Retinal pigment epithelial cell (primary cell): ENCODE data around the gene FBN2.
"Not testable (repeated sequence)": the region's sequence is repeated elsewhere in the genome, so short reads cannot be mapped to it uniquely, and the experiment has no call there.

ENCODE experiments used
- DNase-seq: peaks from one replicate; pipeline ENCODE4 v3.0.0-alpha.2; 2010; ENCODE audit warnings: low read depth
- H3K4me3 ChIP-seq: 2 replicates; pipeline ENCODE4 v1.5.1; 2011; ENCODE audit warnings: mild to moderate bottlenecking, low read length, control low read depth, moderate library complexity
- TF ChIP-seq, protein P1 (sequence below): conservative IDR thresholded peaks from 2 replicates; pipeline ENCODE4 v1.5.1; 2011; ENCODE audit warnings: low read depth, low read length, control low read depth, inconsistent platforms

Gene FBN2

DNA sequence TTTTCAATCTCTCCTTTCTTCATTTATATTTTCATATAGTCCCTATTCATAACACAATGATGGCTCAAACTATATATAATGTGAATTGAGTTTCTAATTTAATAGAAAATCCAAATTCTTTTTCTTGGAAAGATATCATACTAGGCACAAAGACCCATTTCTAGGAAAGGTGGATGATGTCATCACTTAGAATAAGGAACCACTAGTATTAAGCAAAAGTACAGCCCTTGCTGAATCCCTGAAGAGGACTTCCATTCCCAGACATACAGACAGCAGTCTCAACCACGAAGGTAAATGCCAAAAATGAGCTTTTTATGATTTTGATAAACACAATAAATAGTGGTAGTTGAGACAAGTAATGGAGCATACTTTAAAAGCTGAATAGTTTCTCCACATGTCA is 210.0 kb downstream of the FBN2 start:
- no peak for DNase-seq
- TF ChIP-seq, protein P1, sequence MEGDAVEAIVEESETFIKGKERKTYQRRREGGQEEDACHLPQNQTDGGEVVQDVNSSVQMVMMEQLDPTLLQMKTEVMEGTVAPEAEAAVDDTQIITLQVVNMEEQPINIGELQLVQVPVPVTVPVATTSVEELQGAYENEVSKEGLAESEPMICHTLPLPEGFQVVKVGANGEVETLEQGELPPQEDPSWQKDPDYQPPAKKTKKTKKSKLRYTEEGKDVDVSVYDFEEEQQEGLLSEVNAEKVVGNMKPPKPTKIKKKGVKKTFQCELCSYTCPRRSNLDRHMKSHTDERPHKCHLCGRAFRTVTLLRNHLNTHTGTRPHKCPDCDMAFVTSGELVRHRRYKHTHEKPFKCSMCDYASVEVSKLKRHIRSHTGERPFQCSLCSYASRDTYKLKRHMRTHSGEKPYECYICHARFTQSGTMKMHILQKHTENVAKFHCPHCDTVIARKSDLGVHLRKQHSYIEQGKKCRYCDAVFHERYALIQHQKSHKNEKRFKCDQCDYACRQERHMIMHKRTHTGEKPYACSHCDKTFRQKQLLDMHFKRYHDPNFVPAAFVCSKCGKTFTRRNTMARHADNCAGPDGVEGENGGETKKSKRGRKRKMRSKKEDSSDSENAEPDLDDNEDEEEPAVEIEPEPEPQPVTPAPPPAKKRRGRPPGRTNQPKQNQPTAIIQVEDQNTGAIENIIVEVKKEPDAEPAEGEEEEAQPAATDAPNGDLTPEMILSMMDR: no peak
- H3K4me3 ChIP-seq: no peak overlapping the region

DNA sequence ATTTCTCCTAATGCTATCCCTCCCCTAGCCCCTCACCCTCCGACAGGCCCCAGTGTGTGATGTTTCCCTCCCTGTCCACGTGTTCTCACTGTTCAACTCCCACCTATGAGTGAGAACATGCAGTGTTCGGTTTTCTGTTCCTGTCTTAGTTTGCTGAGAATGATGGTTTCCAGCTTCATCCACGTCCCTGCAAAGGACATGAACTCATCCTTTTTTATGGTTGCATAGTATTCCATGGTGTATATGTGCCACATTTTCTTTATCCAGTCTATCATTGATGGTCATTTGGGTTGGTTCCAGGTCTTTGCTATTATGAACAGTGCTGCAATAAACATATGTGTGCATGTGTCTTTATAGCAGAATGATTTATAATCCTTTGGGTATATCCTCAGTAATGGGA is 216.6 kb downstream of the FBN2 start:
- not testable (repeated sequence) for H3K4me3 ChIP-seq, DNase-seq

DNA sequence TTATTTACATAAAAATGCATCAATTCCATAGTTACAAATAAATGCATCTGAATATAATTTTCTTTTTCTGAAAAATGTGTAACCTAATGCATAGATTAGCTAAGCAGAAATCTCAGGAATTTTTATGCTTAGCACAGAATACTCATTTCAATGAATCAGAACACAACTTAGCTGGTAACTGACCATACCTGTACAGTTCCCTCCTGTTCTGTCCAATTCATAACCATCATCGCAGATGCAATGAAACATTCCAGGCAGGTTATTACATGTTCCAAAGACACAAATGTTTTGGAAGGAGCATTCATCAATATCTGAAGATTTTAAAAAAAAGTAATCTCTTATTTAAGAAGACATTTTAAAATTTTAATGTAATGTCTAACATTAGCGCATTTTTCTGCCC is 219.4 kb downstream of the FBN2 start:
- DNase-seq: no peak
- no peak overlapping the region for H3K4me3 ChIP-seq
- TF ChIP-seq, protein P1: no peak

DNA sequence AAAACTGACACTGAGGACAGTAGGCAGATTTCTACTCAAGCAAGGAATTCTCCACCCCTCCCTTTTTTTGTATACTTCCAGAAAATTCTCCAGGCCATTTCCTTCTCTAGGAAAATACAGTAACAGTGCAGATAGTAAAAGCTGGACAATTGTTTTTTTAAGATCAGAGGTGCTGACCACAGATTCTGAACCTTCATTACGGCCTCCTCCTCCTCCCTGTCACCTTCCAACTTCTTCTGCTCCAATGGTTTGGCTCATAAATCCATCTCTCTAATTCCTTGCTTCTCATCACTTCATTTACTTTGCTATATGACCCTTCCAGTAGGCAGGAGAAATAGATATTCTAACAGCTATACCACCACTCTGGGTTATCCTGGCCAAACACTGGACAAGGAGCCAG is 220.6 kb downstream of the FBN2 start:
- TF ChIP-seq, protein P1: no peak
- DNase-seq: no peak
- no peak overlapping the region for H3K4me3 ChIP-seq

DNA sequence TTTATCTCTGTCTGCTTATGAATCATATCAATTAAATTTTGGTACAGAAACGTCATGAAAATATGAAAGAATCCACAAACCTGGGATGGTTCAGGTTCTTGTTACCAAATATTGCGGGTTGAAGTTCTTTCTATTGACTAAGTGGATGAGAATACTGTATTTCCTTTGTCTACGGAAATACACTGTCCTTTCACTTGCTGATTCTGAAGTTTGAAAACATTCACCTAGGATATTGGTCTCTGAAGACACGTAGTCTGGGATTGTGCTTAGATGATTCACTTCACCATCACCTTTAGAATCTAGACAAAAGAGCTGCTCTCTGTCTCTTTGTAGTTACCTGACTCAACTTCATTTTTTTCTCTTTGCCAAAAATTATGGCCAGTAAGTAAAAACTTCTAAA is 222.4 kb downstream of the FBN2 start:
- DNase-seq: no peak
- no peak overlapping the region for H3K4me3 ChIP-seq
- TF ChIP-seq, protein P1: no peak

DNA sequence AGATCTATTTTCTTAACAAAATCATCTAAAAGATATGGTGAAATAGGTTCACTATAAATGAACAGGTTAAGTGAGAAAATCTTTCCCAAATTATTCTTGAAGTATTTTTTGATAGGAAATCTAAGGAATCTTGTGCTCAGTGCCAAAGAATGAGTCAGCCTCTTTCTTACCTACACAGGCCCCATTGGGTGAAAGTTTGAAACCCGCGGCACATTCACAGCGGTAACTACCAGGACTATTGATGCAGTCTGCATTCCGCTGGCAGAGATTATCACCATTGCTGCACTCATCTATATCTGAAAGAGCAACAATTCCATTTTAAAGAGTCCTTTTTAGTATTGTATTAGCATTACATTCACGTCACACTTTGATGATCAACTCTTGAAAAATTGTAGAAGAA is 232.7 kb downstream of the FBN2 start:
- no peak overlapping the region for H3K4me3 ChIP-seq
- TF ChIP-seq, protein P1: no peak
- DNase-seq: no peak

DNA sequence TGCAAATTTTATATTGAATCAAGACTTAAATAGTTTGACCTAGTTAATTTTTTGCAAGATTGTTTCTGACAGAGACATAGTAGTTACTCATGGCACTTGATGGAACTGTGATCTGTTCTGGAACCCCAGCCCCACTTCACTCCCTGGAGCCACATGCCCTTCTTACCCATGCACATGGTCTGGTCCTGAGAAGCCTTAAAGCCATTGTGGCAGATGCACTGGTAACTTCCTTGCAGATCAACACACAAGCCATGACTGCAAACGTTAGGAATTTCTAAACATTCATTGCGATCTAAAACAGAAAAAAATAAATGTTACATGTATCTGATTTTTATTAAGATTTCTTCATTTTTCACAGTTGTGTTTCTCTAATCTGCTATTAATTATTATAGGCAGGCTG is 233.3 kb downstream of the FBN2 start:
- TF ChIP-seq, protein P1: no peak
- no peak for DNase-seq

DNA sequence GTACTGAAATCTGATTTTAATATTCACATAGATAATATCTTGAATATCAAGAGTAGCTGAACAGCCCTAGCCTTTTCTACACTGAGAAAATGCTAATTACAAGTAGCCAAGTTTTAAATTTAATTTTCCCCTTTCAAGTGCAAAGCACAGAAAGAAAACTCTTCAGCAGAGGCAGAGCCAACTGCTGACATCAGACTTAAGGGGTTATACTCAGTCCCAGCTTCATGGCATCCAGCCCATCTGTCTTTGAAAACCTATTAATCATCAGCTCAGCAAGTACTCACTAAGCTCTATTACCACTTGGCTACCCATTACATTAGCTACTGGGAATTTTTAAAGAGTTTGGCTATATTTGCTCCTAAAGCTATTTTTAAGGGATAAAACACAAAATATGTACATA is 234.0 kb downstream of the FBN2 start:
- H3K4me3 ChIP-seq: no peak overlapping the region
- TF ChIP-seq, protein P1: no peak
- DNase-seq: peak; percentile 73

More for the DNA sequence above, 233.3 kb downstream of the FBN2 start:
- H3K4me3 ChIP-seq: no peak overlapping the region
